Lower leg skin (tissue), 4 donors: ENCODE results near the gene PTPRT. TPM values are rescaled to one million over a fixed set of nuclear protein-coding genes. Genes with fewer than 3 reads are reported as not detected.

Experiments
- DNase-seq, 2 donors: peaks; one replicate each; pipeline ENCODE4 v3.0.0-alpha.2; 2019; ENCODE audit warnings: low spot score in 2 of 2
- H3K4me3 ChIP-seq: fragments of 200-600 bp; sonication (generic); 2 replicates; pipeline ENCODE4 v1.5.1; 2017; ENCODE audit warnings: mild to moderate bottlenecking, low read depth; ENCODE audit not compliant: poor library complexity, severe bottlenecking
- CTCF ChIP-seq, 3 donors: fragments of 450-650 bp; IDR thresholded peaks; one replicate each; pipeline ENCODE4 v1.5.1; 2016; ENCODE audit warnings: antibody characterized with exemption in 3 of 3, mild to moderate bottlenecking in 3 of 3, moderate library complexity in 2 of 3
- POLR2A ChIP-seq, 2 donors: fragments of 450-650 bp; IDR thresholded peaks; one replicate each; pipeline ENCODE4 v1.6.1; 2016 to 2017; ENCODE audit warnings: antibody characterized with exemption in 2 of 2, mild to moderate bottlenecking in 1 of 2, moderate library complexity in 1 of 2
- WGBS, 2 donors: methylation state at CpG; one replicate each; pipeline ENCODE4 v1.1.5; 2018; 5-methylcytosine and 5-hydroxymethylcytosine counted together
- intact Hi-C: fragments of 100-400 bp; cut with DNase I; formaldehyde crosslinking; loops from one replicate; pipeline ENCODE4 v1.15.0; 2023; ENCODE audit warnings: low total_unique reads
- total RNA-seq, 4 donors: library from RNA; depleted of rRNA; stranded (reverse); fragments of >200 nt; gene quantifications; one replicate each; pipeline ENCODE4 v1.1.0, GENCODE V29; 2016

The PTPRT gene
- total RNA-seq: 1 to 10 TPM in 1 of 4 donors, under 1 TPM in 3; 0.34 to 1.4 (median 0.95) TPM

GRCh38 chr20:43189554-43190331 lies at the start of gene PTPRT:
PTPRT (minus strand) TSS chr20:43189906; CDS start chr20:43189733, 173 bp downstream.
- 2 to 3% methylated on average over 22 of the region's 115 CpGs for WGBS, 2 donors
- TF ChIP-seq CTCF (IDR thresholded peaks at IDR 0.05): no peak
- TF ChIP-seq POLR2A (IDR thresholded peaks at IDR 0.05): no peak
- intact Hi-C loops: loop anchor here (5.0 to 10.0 kb wide), 2 partner anchors 1295 to 1447 kb away; no protein-coding TSS in a partner anchor

GRCh38 chr20:43238833-43239232 lies 49.1 kb upstream of the PTPRT start:
- TF ChIP-seq POLR2A (IDR thresholded peaks at IDR 0.05) (no peak), CTCF (IDR thresholded peaks at IDR 0.05) (no peak)
- intact Hi-C loops: no loop called here
- WGBS, 2 donors: 79 to 82% methylated on average over 3 of the region's 3 CpGs
- DNase-seq: no peak
- no peak overlapping the region for H3K4me3 ChIP-seq

More at GRCh38 chr20:43189554-43190331, at the start of gene PTPRT:
- no peak within 1 kb of the TSS for H3K4me3 ChIP-seq
- DNase-seq: no peak

- DNase-seq: no peak
- intact Hi-C loops: no loop called here
- TF ChIP-seq POLR2A (IDR thresholded peaks at IDR 0.05) (no peak), CTCF (IDR thresholded peaks at IDR 0.05) (no peak)
- 45 to 54% methylated on average over 5 of the region's 5 CpGs for WGBS, 2 donors
- H3K4me3 ChIP-seq: no peak overlapping the region
Measured at GRCh38 chr20:43238266-43238665, 48.6 kb upstream of the PTPRT start.

GRCh38 chr20:43237651-43238168 lies 48.0 kb upstream of the PTPRT start:
- TF ChIP-seq POLR2A (IDR thresholded peaks at IDR 0.05) (no peak), CTCF (IDR thresholded peaks at IDR 0.05) (no peak)
- no peak for DNase-seq
- intact Hi-C loops: no loop called here
- no peak overlapping the region for H3K4me3 ChIP-seq
- WGBS, 2 donors: 67 to 71% methylated on average over 4 of the region's 4 CpGs

GRCh38 chr20:43235998-43236397 lies 46.3 kb upstream of the PTPRT start:
- WGBS, 2 donors: 73 to 79% methylated on average over 2 of the region's 2 CpGs
- DNase-seq: no peak
- intact Hi-C loops: no loop called here
- no peak overlapping the region for H3K4me3 ChIP-seq
- TF ChIP-seq CTCF (IDR thresholded peaks at IDR 0.05): no peak
- no peak for TF ChIP-seq POLR2A (IDR thresholded peaks at IDR 0.05)
